ENCODE measurements around the gene DNAJC11. TPM values are rescaled to one million over a fixed set of nuclear protein-coding genes. Genes with fewer than 3 reads are reported as not detected.

DNAJC11 gene
- total RNA-seq, 4 donors from 2014 or later: 27.1 to 41.5 (median 34.7) TPM

- TF ChIP-seq POLR2A (IDR thresholded peaks at IDR 0.05) (no peak), CTCF (IDR thresholded peaks at IDR 0.05) (no peak)
- Histone ChIP-seq H3K36me3 (no peaks in the 10 kb centered on the region), H3K9me3 (no peaks in the 10 kb centered on the region), H3K27me3 (no peaks in the 10 kb centered on the region), H3K4me1 (peaks cover 0 to 6% (median 0%) of the 10 kb centered on the region in 3 donors), H3K27ac (no peak overlapping the region), H3K4me3 (no peak overlapping the region)
- no peak for DNase-seq
- intact Hi-C loops (cut with DNase I): no loop called here
- 81 to 89% methylated on average over 6 of the region's 6 CpGs for whole genome bisulfite sequencing, 2 donors
Measured at GRCh38 chr1:6730880-6731279, 29.3 kb upstream of the DNAJC11 start.

GRCh38 chr1:6730473-6730872 is 28.9 kb upstream of the DNAJC11 start:
- H3K4me3 ChIP-seq: no peak overlapping the region
- WGBS, 2 donors: 36 to 72% methylated on average over 3 to 11 of the region's 11 CpGs
- DNase-seq: no peak
- intact Hi-C loops (cut with DNase I): no loop called here
- no peaks in the 10 kb centered on the region for H3K9me3 ChIP-seq
- H3K27ac ChIP-seq: no peak overlapping the region
- H3K27me3 ChIP-seq: no peaks in the 10 kb centered on the region
- no peaks in the 10 kb centered on the region for H3K36me3 ChIP-seq
- TF ChIP-seq CTCF (IDR thresholded peaks at IDR 0.05): no peak
- no peak for TF ChIP-seq POLR2A (IDR thresholded peaks at IDR 0.05)
- peaks cover 0 to 6% (median 0%) of the 10 kb centered on the region in 3 donors for H3K4me1 ChIP-seq

GRCh38 chr1:6727535-6727934 is 25.9 kb upstream of the DNAJC11 start:
- intact Hi-C loops (cut with DNase I): loop anchor here (10.0 kb wide), 2 partner anchors 157 to 337 kb away; no protein-coding TSS in a partner anchor
- 25 to 27% methylated on average over 6 of the region's 6 CpGs for WGBS, 2 donors
- no peaks in the 10 kb centered on the region for H3K27me3 ChIP-seq
- H3K27ac ChIP-seq: no peak overlapping the region
- peaks cover 0 to 6% (median 0%) of the 10 kb centered on the region in 3 donors for H3K4me1 ChIP-seq
- no peaks in the 10 kb centered on the region for H3K36me3 ChIP-seq
- H3K9me3 ChIP-seq: no peaks in the 10 kb centered on the region
- DNase-seq: no peak
- TF ChIP-seq POLR2A (IDR thresholded peaks at IDR 0.05): no peak
- peak; percentile 71 to 91 (median 78) for TF ChIP-seq CTCF (IDR thresholded peaks at IDR 0.05)
- H3K4me3 ChIP-seq: no peak overlapping the region

- no peak overlapping the region for H3K27ac ChIP-seq
- H3K4me3 ChIP-seq: no peak overlapping the region
- H3K36me3 ChIP-seq: no peaks in the 10 kb centered on the region
- H3K4me1 ChIP-seq: peaks cover 0 to 6% (median 0%) of the 10 kb centered on the region in 3 donors
- no peak for DNase-seq
- H3K9me3 ChIP-seq: no peaks in the 10 kb centered on the region
- intact Hi-C loops (cut with DNase I): loop anchor here (10.0 kb wide), 2 partner anchors 159 to 339 kb away; no protein-coding TSS in a partner anchor
- no peaks in the 10 kb centered on the region for H3K27me3 ChIP-seq
- WGBS, 2 donors: 85 to 91% methylated on average over 5 to 6 of the region's 7 CpGs
- TF ChIP-seq CTCF (IDR thresholded peaks at IDR 0.05) (no peak), POLR2A (IDR thresholded peaks at IDR 0.05) (no peak)
Measured at GRCh38 chr1:6726253-6726652, 24.6 kb upstream of the DNAJC11 start.

GRCh38 chr1:6724517-6725141 is 23.0 kb upstream of the DNAJC11 start:
- no peaks in the 10 kb centered on the region for H3K36me3 ChIP-seq
- no peak overlapping the region for H3K27ac ChIP-seq
- no peak overlapping the region for H3K4me3 ChIP-seq
- no peak for DNase-seq
- WGBS, 2 donors: 43 to 50% methylated on average over 9 of the region's 9 CpGs
- H3K4me1 ChIP-seq: peaks cover 0 to 6% (median 0%) of the 10 kb centered on the region in 3 donors
- TF ChIP-seq POLR2A (IDR thresholded peaks at IDR 0.05) (no peak), CTCF (IDR thresholded peaks at IDR 0.05) (no peak)
- no peaks in the 10 kb centered on the region for H3K27me3 ChIP-seq
- intact Hi-C loops (cut with DNase I): loop anchor here (10.0 kb wide), 2 partner anchors 160 to 340 kb away; no protein-coding TSS in a partner anchor
- no peaks in the 10 kb centered on the region for H3K9me3 ChIP-seq
